GM04504 (cell line): Measurements from ENCODE around the gene ETS2.

Experiments
- DNase-seq: peaks from one replicate; pipeline ENCODE4 v3.0.0-alpha.2; 2012; ENCODE audit warnings: low read depth

The ETS2 gene

GRCh38 chr21:38861989-38862683 is 56.4 kb downstream of the ETS2 start:
- no peak for DNase-seq

DNA sequence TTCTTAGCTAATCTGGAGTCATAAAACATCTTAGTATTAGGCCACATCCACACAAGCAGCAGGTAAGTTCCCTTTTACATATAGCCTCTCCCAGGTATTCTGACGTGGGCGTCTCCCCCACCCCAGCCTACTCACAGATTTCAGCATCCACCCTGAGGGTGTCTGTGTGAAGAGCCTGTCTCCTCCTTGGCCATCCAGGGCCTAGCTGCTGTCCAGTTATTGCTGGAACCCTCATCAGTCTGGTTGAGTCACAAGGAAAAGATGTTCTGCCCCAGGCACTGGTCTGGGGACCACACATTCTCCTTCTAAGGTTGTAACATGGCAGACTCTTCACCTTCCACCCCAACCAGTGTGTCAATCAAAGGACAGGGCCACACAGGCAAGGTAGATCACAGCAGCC is 57.6 kb downstream of the ETS2 start:
- no peak for DNase-seq

- DNase-seq = no peak
Observed at GRCh38 chr21:38863843-38864363, 58.2 kb downstream of the ETS2 start.

DNA sequence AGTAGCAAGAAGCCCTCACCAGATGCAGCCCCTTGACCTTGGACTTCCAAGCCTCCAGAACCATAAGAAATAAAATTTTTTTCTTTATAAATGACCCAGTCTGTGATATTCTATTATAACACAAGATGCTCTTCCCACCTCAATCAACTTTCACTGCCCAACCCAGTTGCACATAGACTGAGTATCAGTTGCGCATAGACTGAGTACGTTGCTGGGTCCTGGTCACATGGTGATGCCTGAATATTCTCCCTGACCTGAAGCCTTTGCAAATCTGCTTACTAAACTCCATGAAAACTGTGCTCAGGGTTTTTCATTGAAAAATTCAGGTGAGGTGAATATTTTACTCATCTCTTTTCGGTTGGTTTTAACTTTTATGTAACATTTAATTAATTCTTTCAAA is 59.2 kb downstream of the ETS2 start:
- DNase-seq = no peak

DNA sequence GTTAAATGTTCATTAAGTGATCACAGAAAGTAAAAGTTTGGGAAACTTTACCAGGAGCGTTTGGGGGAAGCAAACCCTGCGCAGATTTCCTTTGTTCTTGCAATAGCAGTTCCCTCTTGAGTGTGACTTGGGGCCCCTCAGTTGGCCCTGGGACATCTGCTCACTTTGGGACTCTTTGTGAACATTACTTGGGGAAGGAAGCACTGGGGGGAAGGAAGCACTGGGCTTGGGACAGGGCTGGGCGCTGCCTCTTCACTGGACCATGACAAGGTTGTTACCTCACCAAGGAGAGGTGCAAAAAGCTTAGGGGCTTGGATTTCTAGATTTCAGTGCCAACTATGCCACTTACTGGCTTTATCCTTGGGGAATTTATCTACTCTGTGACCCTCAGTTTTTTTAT is 63.5 kb downstream of the ETS2 start:
- DNase-seq = no peak

- DNase-seq = no peak
Observed at GRCh38 chr21:38869946-38870345, 64.2 kb downstream of the ETS2 start.
